Cardiac atrium fibroblast (primary cell): ENCODE measurements around the gene ASPG. TPM values are rescaled to one million over a fixed set of nuclear protein-coding genes. Genes with fewer than 3 reads are reported as not detected.

Source experiments
- total RNA-seq: library from RNA; depleted of rRNA; stranded (reverse); fragments of >200 nt; gene quantifications from 2 replicates; pipeline ENCODE4 v1.2.3, GENCODE V29; 2015

Gene ASPG
- total RNA-seq: not detected in 2 replicates

DNA sequence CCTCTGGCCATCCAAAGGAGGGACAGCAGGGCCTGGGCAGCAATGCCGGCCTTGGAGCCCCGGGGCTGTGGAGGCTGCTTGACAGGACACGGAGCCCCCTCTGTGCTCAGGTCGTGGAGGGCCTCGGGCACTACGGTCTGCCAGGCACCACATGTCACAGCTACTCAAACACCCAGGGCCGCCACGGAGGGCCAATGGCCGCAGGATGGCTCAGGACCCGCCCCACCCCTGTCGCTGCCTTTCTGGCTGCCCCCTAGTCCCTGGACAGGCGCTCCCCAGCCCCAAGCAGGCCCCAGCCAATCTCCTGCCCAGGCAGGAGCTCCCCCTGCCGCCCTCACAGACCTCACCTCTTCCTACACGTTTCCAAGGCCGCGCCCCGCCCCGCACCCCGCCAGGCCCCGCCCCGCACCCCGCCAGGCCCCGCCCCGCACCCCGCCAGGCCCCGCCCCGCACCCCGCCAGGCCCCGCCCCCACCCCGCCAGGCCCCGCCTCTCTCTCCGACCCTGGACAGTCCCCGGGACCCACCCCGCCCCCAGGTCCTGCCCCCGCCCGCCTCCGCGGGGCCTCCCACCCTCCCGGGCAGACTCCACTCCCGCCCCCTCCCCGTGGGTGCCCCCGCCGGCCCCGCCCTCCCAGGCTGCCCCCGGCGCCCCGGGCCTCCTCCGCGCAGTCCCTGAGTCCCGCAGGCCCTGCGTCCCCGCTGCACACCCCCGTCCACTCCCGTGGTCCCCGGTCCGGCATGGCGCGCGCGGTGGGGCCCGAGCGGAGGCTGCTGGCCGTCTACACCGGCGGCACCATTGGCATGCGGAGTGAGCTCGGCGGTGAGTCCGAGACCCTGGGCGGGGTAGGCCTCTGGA is at the start of gene ASPG:
Gene ASPG, plus strand, starts transcription at position 669 of the 857 bp plus-strand sequence. Its CDS starts 71 bp downstream, at position 740.

GRCh38 chr14:104138098-104138717 is 52.7 kb downstream of the ASPG start, which contains the start of gene KIF26A:
Gene KIF26A (plus strand): TSS chr14:104138587. CDS start chr14:104138723, 136 bp downstream.

Other genes with a start within 250 kb of the ASPG start
- gene PPP1R13B, start 238.1 kb upstream of the ASPG start, total RNA-seq: 3.1 and 6.6 TPM in 2 replicates
- 0.97 and 1.8 TPM in 2 replicates for gene TDRD9, start 157.2 kb upstream of the ASPG start, total RNA-seq
- gene RD3L, start 143.2 kb upstream of the ASPG start, total RNA-seq: not detected in 2 replicates
- 0.32 and 0.36 TPM in 2 replicates for gene KIF26A, start 52.9 kb downstream of the ASPG start, total RNA-seq